Measurements from ENCODE around the gene DONSON.

GRCh38 chr21:33544451-33545195 is 43.9 kb downstream of the DONSON start:
- TF ChIP-seq CTCF (IDR thresholded peaks at IDR 0.05) (no peak), POLR2A (IDR thresholded peaks at IDR 0.05) (no peak)

Measured in body of pancreas (tissue), 4 donors.